Activated CD4-positive, alpha-beta T cell treated with anti-CD3 and anti-CD28 coated beads, Interleukin-2, Interleukin-6, amounts not matched to agents 100 ng/mL and 50 ng/mL, durations not matched to agents 16 hours and 8 hours (primary cell): ENCODE results near the gene PNRC2.
"Not testable (repeated sequence)": the region's sequence is repeated elsewhere in the genome, so short reads cannot be mapped to it uniquely, and the experiment has no call there.

Experiments
- DNase-seq: peaks from one replicate; pipeline ENCODE4 v3.0.0-alpha.2; 2020

PNRC2 gene

GRCh38 chr1:23995431-23995837, 35.8 kb downstream of the PNRC2 start:
- DNase-seq: no peak

GRCh38 chr1:23996700-23997229, 37.1 kb downstream of the PNRC2 start:
- DNase-seq: no peak

- DNase-seq: no peak
These were observed 38.2 kb downstream of the PNRC2 start for GRCh38 chr1:23997812-23998211.

GRCh38 chr1:23999156-23999671, 39.6 kb downstream of the PNRC2 start:
- DNase-seq: no peak

GRCh38 chr1:24002695-24003094, 43.1 kb downstream of the PNRC2 start:
- DNase-seq: no peak

- no peak for DNase-seq
These were observed 43.8 kb downstream of the PNRC2 start for GRCh38 chr1:24003331-24003972.

- no peak for DNase-seq
These were observed 44.5 kb downstream of the PNRC2 start for GRCh38 chr1:24004132-24004531.

- DNase-seq: no peak
These were observed 45.5 kb downstream of the PNRC2 start for GRCh38 chr1:24005163-24005562.

GRCh38 chr1:24007079-24007478, 47.5 kb downstream of the PNRC2 start:
- no peak for DNase-seq

- DNase-seq: not testable (repeated sequence)
These were observed 49.1 kb downstream of the PNRC2 start for GRCh38 chr1:24008574-24009184.

GRCh38 chr1:24009406-24009805, 49.8 kb downstream of the PNRC2 start:
- no peak for DNase-seq

- DNase-seq: no peak
These were observed 51.0 kb downstream of the PNRC2 start for GRCh38 chr1:24010650-24011049.

GRCh38 chr1:24012878-24013277, 53.2 kb downstream of the PNRC2 start:
- not testable (repeated sequence) for DNase-seq
